ENCODE results near the gene MGAT5. TPM values are rescaled to one million over a fixed set of nuclear protein-coding genes. Genes with fewer than 3 reads are reported as not detected.

Gene MGAT5
- total and polyA plus RNA-seq, 4 donors, result 3.6 to 53.7 (median 31.3) TPM

- Histone ChIP-seq H3K27ac (ENCODE audit: low read depth in 1 of 2, low read length in 1 of 2) (peak overlapping the region in 1 of 2 donors; percentile 6), H3K9me3 (ENCODE audit: control insufficient read depth in 4 of 4, insufficient read depth in 3 of 4, low read length in 3 of 4) (no peaks in the 10 kb centered on the region), H3K27me3 (ENCODE audit: control insufficient read depth in 3 of 3, insufficient read depth in 3 of 3, low read length in 2 of 3) (no peaks in the 10 kb centered on the region), H3K4me3 (no peak overlapping the region), H3K36me3 (ENCODE audit: control insufficient read depth in 4 of 4, insufficient read depth in 4 of 4, low read length in 4 of 4) (peaks cover 0 to 8% (median 3%) of the 10 kb centered on the region in 4 donors), H3K4me1 (ENCODE audit: control insufficient read depth in 5 of 5, insufficient read depth in 5 of 5, low read length in 5 of 5) (peaks cover 0 to 5% (median 0%) of the 10 kb centered on the region in 5 donors), H3K9ac (ENCODE audit: insufficient read depth in 1 of 2, low read length in 2 of 2) (no peak overlapping the region)
- 90 to 91% methylated on average over 7 of the region's 7 CpGs for WGBS, 2 donors
- DNase-seq (no peak), ATAC-seq (ENCODE audit: insufficient read depth, low FRiP score) (no peak)
- TF ChIP-seq CTCF (IDR thresholded peaks at IDR 0.05; ENCODE audit: control extremely low read depth, extremely low read depth), result no peak
Measured at GRCh38 chr2:134421556-134422328, 167.9 kb downstream of the MGAT5 start.

GRCh38 chr2:134425724-134426496, 172.0 kb downstream of the MGAT5 start:
- WGBS, 2 donors, result 72 to 84% methylated on average over 6 of the region's 6 CpGs
- H3K9me3 ChIP-seq (ENCODE audit: control insufficient read depth in 4 of 4, insufficient read depth in 3 of 4, low read length in 3 of 4), result no peaks in the 10 kb centered on the region
- ATAC-seq (ENCODE audit: insufficient read depth, low FRiP score) (no peak), DNase-seq (no peak)
- no peak overlapping the region for H3K27ac ChIP-seq (ENCODE audit: low read depth in 1 of 2, low read length in 1 of 2)
- H3K27me3 ChIP-seq (ENCODE audit: control insufficient read depth in 3 of 3, insufficient read depth in 3 of 3, low read length in 2 of 3), result no peaks in the 10 kb centered on the region
- peaks cover 0 to 4% (median 0%) of the 10 kb centered on the region in 5 donors for H3K4me1 ChIP-seq (ENCODE audit: control insufficient read depth in 5 of 5, insufficient read depth in 5 of 5, low read length in 5 of 5)
- TF ChIP-seq CTCF (IDR thresholded peaks at IDR 0.05; ENCODE audit: control extremely low read depth, extremely low read depth), result no peak
- no peak overlapping the region for H3K4me3 ChIP-seq
- H3K9ac ChIP-seq (ENCODE audit: insufficient read depth in 1 of 2, low read length in 2 of 2), result no peak overlapping the region
- peaks cover 0 to 22% (median 5%) of the 10 kb centered on the region in 4 donors for H3K36me3 ChIP-seq (ENCODE audit: control insufficient read depth in 4 of 4, insufficient read depth in 4 of 4, low read length in 4 of 4)

GRCh38 chr2:134426721-134427120, 172.8 kb downstream of the MGAT5 start:
- DNase-seq (no peak), ATAC-seq (ENCODE audit: insufficient read depth, low FRiP score) (no peak)
- Histone ChIP-seq H3K9ac (ENCODE audit: insufficient read depth in 1 of 2, low read length in 2 of 2) (no peak overlapping the region), H3K4me1 (ENCODE audit: control insufficient read depth in 5 of 5, insufficient read depth in 5 of 5, low read length in 5 of 5) (no peaks in the 10 kb centered on the region), H3K27me3 (ENCODE audit: control insufficient read depth in 3 of 3, insufficient read depth in 3 of 3, low read length in 2 of 3) (no peaks in the 10 kb centered on the region), H3K36me3 (ENCODE audit: control insufficient read depth in 4 of 4, insufficient read depth in 4 of 4, low read length in 4 of 4) (peaks cover 0 to 23% (median 8%) of the 10 kb centered on the region in 4 donors), H3K27ac (ENCODE audit: low read depth in 1 of 2, low read length in 1 of 2) (no peak overlapping the region), H3K4me3 (no peak overlapping the region), H3K9me3 (ENCODE audit: control insufficient read depth in 4 of 4, insufficient read depth in 3 of 4, low read length in 3 of 4) (no peaks in the 10 kb centered on the region)
- TF ChIP-seq CTCF (IDR thresholded peaks at IDR 0.05; ENCODE audit: control extremely low read depth, extremely low read depth), result no peak
- WGBS, 2 donors, result 85 to 96% methylated on average over 3 of the region's 3 CpGs
